Gastrocnemius medialis (tissue), 4 donors: Measurements from ENCODE around the gene ECM1. TPM values are rescaled to one million over a fixed set of nuclear protein-coding genes. Genes with fewer than 3 reads are reported as not detected.
A peak's percentile ranks its signal among the peaks of the same experiment; 100 is the strongest.

Experiments
- ATAC-seq, 2 donors: fragments of 150-250 bp; one replicate each; pipeline ENCODE4 v1.9.1; 2016
- DNase-seq, 2 donors: peaks; one replicate each; pipeline ENCODE4 v3.0.0-alpha.2; 2019
- H3K27ac ChIP-seq, 4 donors: fragments of 200-600 bp; sonication (generic); 1 replicate in 1 of 4; 2 replicates in 3 of 4; pipeline ENCODE4 v1.5.1; 2016 to 2018; ENCODE audit warnings: mild to moderate bottlenecking in 2 of 4, moderate library complexity in 1 of 4
- H3K27me3 ChIP-seq, 3 donors: fragments of 200-600 bp; sonication (generic) in 2 of 3; 1 replicate in 1 of 3; 2 replicates in 2 of 3; pipeline versions ENCODE4 v1.5.1 to v1.6.0; 2016 to 2019; ENCODE audit warnings: mild to moderate bottlenecking in 1 of 3, moderate library complexity in 1 of 3
- H3K36me3 ChIP-seq, 2 donors: fragments of 200-600 bp; sonication (generic) in 1 of 2; one replicate each; pipeline ENCODE4 v1.5.1; 2017 to 2018
- H3K4me1 ChIP-seq, 2 donors: fragments of 200-600 bp; sonication (generic) in 1 of 2; one replicate each; pipeline ENCODE4 v1.5.1; 2016 to 2017; ENCODE audit warnings: mild to moderate bottlenecking in 2 of 2
- H3K4me3 ChIP-seq, 4 donors: fragments of 200-600 bp; sonication (generic) in 3 of 4; 1 replicate in 1 of 4; 2 replicates in 3 of 4; pipeline ENCODE4 v1.5.1; 2016 to 2019; ENCODE audit warnings: mild to moderate bottlenecking in 2 of 4
- H3K9me3 ChIP-seq, 3 donors: fragments of 200-600 bp; sonication (generic) in 2 of 3; 1 replicate in 1 of 3; 2 replicates in 2 of 3; pipeline ENCODE4 v1.5.1; 2016 to 2019
- CTCF ChIP-seq, 5 experiments: fragments of 450-650 bp in 3 of 5; fragments of 200-600 bp in 2 of 5; sonication (generic) in 2 of 5; IDR thresholded peaks in 4 of 5; conservative IDR thresholded peaks in 1 of 5; 1 replicate in 4 of 5; 2 replicates in 1 of 5; pipeline ENCODE4 v1.5.1; 2016 to 2019; ENCODE audit warnings: antibody characterized with exemption in 5 of 5, mild to moderate bottlenecking in 3 of 5, moderate library complexity in 3 of 5
- POLR2A ChIP-seq, 2 donors: fragments of 450-650 bp; IDR thresholded peaks; one replicate each; pipeline ENCODE4 v1.6.1; 2017; ENCODE audit warnings: antibody characterized with exemption in 2 of 2, mild to moderate bottlenecking in 2 of 2, moderate library complexity in 2 of 2
- in situ Hi-C, 4 donors: fragments of 200-750 bp; cut with MboI; loops; one replicate each; pipeline versions ENCODE4 v1.15.0 to v1.8.0; 2017; ENCODE audit warnings: low sequenced_read_pairs in 4 of 4
- intact Hi-C: fragments of 100-400 bp; cut with DNase I; formaldehyde crosslinking; loops from one replicate; pipeline ENCODE4 v1.15.1; 2023; ENCODE audit warnings: low total_unique reads
- total RNA-seq, 4 donors: library from RNA; depleted of rRNA; stranded (reverse); fragments of >200 nt; gene quantifications; one replicate each; pipeline versions ENCODE4 v1.1.0 to v1.2.3, GENCODE V29; 2016

ECM1 gene
- total RNA-seq, 4 donors from 2014 or later = 1.5 to 8.5 (median 5.6) TPM

- no peak overlapping the region for H3K4me3 ChIP-seq
- peak overlapping the region; percentile 100 for H3K27ac ChIP-seq
- in situ Hi-C loops (loop anchor here (5.0 to 10.0 kb wide), 3 partner anchors 63 to 68 kb away; partner anchors contain the start of gene ENSA (in 3 of the 4)), intact Hi-C loops (loop anchor here (1.0 to 10.0 kb wide), 9 partner anchors 25 to 588 kb away; partner anchors contain the start of genes ARNT, CERS2, CIART and GOLPH3L)
- ATAC-seq = no peak
- H3K27me3 ChIP-seq = no peaks in the 10 kb centered on the region
- H3K9me3 ChIP-seq = no peaks in the 10 kb centered on the region
- H3K4me1 ChIP-seq = peaks cover 45 to 46% of the 10 kb centered on the region in 2 donors
- no peak for DNase-seq
- H3K36me3 ChIP-seq = no peaks in the 10 kb centered on the region
- no peak for TF ChIP-seq POLR2A (IDR thresholded peaks at IDR 0.05)
Observed at GRCh38 chr1:150559656-150560010, 51.7 kb downstream of the ECM1 start.

- Histone ChIP-seq H3K9me3 (no peaks in the 10 kb centered on the region), H3K27me3 (no peaks in the 10 kb centered on the region), H3K36me3 (no peaks in the 10 kb centered on the region), H3K27ac (peak overlapping the region; percentile 100), H3K4me1 (peaks cover 49 to 50% of the 10 kb centered on the region in 2 donors), H3K4me3 (peak overlapping the region; percentile 19 to 75 (median 69))
- in situ Hi-C loops (loop anchor here in 3 of 4 donors (5.0 to 10.0 kb wide), 2 partner anchors 65 to 67 kb away; partner anchors contain the start of gene ENSA (in 3 of the 3)), intact Hi-C loops (loop anchor here (1.0 to 10.0 kb wide), 9 partner anchors 25 to 587 kb away; partner anchors contain the start of genes ARNT, CERS2, CIART and GOLPH3L)
- TF ChIP-seq POLR2A (IDR thresholded peaks at IDR 0.05) = no peak
- peak; percentile 89 to 97 (median 96) for TF ChIP-seq CTCF (IDR thresholded peaks at IDR 0.05 in 4 of 5, conservative IDR thresholded peaks at IDR 0.05 in 1 of 5)
- ATAC-seq (peak; percentile 16 to 25), DNase-seq (peak; percentile 67 to 85)
Observed at GRCh38 chr1:150560011-150560438, 52.1 kb downstream of the ECM1 start.

- Histone ChIP-seq H3K27ac (peak overlapping the region; percentile 100), H3K4me3 (peak overlapping the region; percentile 68 to 75 (median 71)), H3K36me3 (no peaks in the 10 kb centered on the region), H3K27me3 (no peaks in the 10 kb centered on the region), H3K4me1 (peaks cover 56 to 57% of the 10 kb centered on the region in 2 donors), H3K9me3 (no peaks in the 10 kb centered on the region)
- intact Hi-C loops = loop anchor here (1.0 to 10.0 kb wide), 12 partner anchors 19 to 587 kb away; partner anchors contain the start of genes ARNT, CERS2, CIART and ENSA
- DNase-seq (peak; percentile 86 to 90), ATAC-seq (peak; percentile 59)
- TF ChIP-seq CTCF (IDR thresholded peaks at IDR 0.05 in 4 of 5, conservative IDR thresholded peaks at IDR 0.05 in 1 of 5) = peak; percentile 91 to 93 (median 91)
- TF ChIP-seq POLR2A (IDR thresholded peaks at IDR 0.05) = no peak
- in situ Hi-C loops = loop anchor here in 3 of 4 donors (5.0 to 10.0 kb wide), 2 partner anchors 64 to 67 kb away; partner anchors contain the start of gene ENSA (in 3 of the 3)
Observed at GRCh38 chr1:150560576-150561253, 52.8 kb downstream of the ECM1 start.

GRCh38 chr1:150561254-150561973, 53.5 kb downstream of the ECM1 start:
- H3K9me3 ChIP-seq = no peaks in the 10 kb centered on the region
- H3K36me3 ChIP-seq = no peaks in the 10 kb centered on the region
- ATAC-seq (peak; percentile 71 to 82), DNase-seq (peak; percentile 96 to 98)
- TF ChIP-seq CTCF (IDR thresholded peaks at IDR 0.05 in 4 of 5, conservative IDR thresholded peaks at IDR 0.05 in 1 of 5) (peak in 2 of 5 experiments; percentile 32 to 53), POLR2A (IDR thresholded peaks at IDR 0.05) (peak; percentile 83 to 96)
- no peaks in the 10 kb centered on the region for H3K27me3 ChIP-seq
- H3K4me1 ChIP-seq = peaks cover 63 to 64% of the 10 kb centered on the region in 2 donors
- in situ Hi-C loops = loop anchor here in 3 of 4 donors (5.0 to 10.0 kb wide), 2 partner anchors 63 to 66 kb away; partner anchors contain the start of gene ENSA (in 3 of the 3)
- H3K27ac ChIP-seq = peak overlapping the region; percentile 100
- peak overlapping the region; percentile 68 to 75 (median 71) for H3K4me3 ChIP-seq
- intact Hi-C loops = loop anchor here (1.0 to 10.0 kb wide), 11 partner anchors 18 to 586 kb away; partner anchors contain the start of genes ARNT, CERS2, CIART and ENSA
